HPDE6-E6E7 (cell line): Measurements from ENCODE around the gene ENO3.
A peak's percentile ranks its signal among the peaks of the same experiment; 100 is the strongest.

Experiments
- DNase-seq: peaks from one replicate; pipeline ENCODE4 v3.0.0; 2011; ENCODE audit warnings: missing footprints; ENCODE audit errors: extremely low spot score

The ENO3 gene

DNA sequence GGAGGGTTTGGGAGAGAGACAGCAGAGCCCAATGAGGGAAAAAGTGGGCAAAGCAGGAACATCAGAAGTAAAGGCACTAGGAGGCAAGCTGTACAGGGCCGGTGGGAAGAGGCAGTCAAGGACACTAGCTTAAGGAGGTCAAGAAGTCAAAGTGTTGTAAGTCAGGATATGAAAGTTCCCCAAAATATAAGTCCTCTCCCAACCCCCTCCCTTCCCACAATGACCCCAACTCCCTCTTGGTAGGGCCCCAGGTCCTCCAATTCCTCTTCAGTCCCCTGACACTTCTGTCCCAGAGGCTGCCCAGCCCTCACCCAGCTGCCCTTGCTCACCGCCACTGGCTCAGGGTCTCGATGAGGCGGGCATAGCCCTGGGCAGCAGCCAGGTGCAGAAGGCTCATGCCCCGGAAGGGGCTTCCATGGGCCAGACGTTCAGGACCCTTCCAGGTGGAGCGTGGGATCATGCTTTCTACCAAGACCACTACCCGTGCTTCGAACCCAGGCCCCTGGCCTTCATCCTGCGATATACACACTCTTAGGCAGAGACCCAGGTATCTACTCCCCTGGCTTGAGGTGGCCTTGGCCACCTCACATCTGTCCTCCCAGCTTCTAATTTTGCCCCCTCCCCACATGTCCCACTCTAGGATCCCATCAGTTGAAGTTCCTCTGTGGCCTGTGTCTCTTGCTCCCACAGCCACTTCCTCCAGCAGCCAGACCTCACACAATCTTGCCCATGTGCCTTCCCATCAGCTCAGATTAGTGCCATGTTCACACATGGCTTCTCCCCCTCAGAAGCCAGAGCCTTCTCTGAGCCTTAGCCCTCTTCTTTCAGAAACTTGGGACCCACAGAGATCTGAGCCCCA is 22.6 kb downstream of the ENO3 start:
- no peak for DNase-seq

DNA sequence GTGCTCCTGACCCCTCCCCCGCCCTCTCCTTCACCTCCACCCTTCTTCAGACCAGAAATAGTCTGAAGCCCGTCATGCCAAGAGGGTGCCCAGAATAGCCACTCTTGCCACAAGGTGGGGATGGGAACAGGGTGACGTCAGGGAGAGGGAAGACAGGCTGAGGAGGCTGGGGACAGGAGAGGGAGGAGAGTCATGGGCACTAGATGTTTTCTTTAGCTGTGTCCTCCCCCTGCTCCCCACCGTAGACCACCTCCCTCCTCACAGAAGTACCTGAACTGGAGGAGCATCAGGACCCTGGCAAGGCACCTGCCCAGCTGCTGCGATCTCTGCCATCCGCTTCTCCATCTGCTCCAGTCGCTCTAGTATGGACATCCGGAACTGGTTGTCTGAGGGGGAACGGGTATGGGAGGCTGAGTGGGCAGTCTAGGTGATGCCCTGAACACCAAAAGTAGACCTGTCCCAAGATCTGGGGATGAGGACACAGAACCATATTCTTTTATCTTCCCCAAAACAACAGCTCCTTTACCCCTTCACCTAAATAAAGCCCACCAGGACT is 23.3 kb downstream of the ENO3 start:
- DNase-seq: no peak

DNA sequence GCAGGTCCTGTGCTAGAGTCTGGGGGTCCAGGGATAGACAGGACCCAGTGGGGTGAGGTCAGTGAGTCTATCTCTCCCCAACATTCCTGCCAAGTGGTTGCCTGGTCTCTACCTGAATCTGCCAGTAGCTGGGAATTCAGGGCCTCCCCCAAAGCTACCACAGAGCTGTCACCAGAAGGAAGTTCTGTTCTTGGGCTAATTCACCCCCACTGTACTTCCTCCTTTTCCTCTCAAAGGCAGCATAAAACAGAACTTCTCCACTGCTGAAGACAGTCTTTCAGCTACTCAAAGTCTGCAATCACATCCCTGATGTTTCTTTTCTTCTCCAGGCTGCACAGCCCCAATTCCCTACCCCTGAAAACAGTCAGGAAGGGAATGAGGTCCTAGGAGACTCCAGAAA is 27.8 kb downstream of the ENO3 start:
- DNase-seq: no peak

GRCh38 chr17:4980644-4981216 is 29.8 kb downstream of the ENO3 start:
- no peak for DNase-seq

- DNase-seq: no peak
Observed at GRCh38 chr17:4982305-4982704, 31.4 kb downstream of the ENO3 start.

- no peak for DNase-seq
Observed at GRCh38 chr17:4986403-4986802, 35.5 kb downstream of the ENO3 start.

DNA sequence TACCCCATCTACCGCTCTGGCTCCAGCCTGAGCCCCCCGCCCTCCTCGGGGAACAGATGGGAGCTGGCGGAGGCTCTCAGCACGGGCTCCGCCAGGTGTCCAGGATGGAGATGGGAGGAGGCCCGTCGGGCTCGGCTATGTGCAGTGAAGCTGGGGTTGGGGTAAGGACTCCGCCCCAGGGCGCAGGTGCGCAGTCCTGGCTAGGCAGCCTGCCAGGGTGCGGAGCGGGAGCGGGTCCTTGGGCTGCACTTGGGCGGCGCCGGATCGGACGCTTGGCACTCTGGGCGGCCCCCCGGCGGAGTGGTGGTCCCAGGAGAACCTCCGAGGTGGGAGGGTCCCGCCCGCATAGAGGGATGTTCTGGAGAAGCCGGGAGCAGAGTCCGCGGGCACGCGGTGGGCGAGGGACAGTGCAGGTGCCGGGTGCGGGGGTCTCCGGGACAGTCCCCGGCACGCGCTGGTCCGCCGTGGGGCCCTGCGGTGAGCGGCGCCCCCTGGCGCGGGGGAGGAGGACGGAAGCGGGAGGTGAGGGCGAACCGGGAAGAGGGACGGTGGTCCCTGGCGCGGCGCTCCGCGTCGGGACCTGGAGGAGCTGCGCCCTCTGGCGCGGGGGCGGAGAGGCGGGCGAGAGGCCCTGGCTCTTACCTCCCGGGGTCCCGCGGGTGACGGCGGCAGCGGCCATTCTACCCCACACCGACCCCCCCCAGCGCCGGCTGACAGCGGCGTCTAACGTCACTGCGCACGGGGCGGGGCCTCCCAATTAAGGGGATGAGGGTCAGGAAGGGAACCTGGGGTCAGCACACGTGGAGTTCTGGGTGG is 36.2 kb downstream of the ENO3 start, which contains the start of gene CAMTA2:
CAMTA2 (minus strand) TSS at position 725 of the 816 bp plus-strand sequence. CDS start 1,453 bp downstream, outside the sequence.
- DNase-seq: no peak

DNA sequence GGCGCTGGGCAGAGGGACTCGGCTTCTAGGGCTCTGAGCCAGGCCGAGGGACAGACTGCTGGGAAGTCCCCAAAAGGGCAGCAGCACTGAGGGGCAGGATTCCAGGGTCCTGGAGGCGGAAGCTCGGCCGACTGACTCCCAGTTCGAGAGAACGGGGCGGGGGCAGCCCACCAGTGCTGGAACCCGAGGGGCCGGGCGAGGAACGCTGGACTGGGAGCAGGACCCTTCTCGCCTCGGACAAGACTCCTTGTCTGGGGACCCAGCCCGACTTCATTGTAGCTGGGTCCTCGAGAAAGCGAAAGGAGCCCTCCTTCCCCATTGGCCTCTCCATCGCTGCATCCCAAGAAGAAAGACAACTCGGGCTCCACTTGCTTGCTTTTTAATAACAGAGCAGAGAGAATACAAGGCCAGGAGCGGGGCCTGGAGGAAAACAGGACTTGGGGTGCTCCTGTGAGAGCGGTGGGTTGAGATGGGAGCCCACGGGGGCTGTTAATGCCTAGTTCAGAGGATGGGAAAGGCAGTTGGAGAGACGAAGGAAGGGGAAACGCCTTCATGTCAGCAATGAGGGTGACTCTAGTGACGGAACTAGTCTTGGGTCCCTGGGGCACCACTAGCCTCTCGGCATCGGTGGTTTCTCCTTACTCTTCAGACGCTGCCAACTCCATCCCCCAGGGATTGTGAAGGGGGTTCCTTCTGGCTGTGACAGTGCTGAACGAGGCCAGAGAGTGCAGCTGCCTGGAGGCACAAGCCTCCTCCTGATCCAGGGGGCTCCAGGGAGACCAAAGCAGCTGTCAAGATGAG is 37.0 kb downstream of the ENO3 start:
- DNase-seq: no peak

DNA sequence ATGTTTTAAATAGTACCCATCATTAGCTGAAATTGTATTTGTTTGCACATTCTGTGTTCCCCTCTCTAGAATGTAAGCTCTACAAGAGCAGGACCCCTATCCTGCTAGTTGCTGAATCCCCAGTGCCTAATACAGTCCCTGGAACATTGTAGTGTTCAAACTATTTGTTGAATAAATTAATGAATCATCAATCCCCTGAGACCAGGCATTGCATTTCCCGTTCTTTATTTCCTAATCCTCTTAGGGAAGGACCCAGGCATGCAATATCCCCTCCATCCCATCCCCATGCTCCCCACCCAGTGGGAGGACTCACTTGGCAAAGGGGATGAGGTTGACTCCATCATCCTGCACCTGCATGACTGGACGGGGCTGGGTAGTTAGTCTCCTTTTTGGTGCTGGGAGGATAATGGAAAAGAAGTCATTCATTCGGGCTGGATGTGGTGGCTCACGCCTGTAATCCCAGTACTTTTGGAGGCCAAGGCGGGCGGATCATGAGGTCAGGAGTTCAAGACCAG is 43.2 kb downstream of the ENO3 start:
- no peak for DNase-seq

- peak; percentile 96 for DNase-seq
Observed at GRCh38 chr17:4997302-4998026, 46.5 kb downstream of the ENO3 start, which contains the start of the genes INCA1 and KIF1C. Gene INCA1 (minus strand): TSS chr17:4997522. CDS start chr17:4994437, 3,085 bp downstream. Gene KIF1C (plus strand): TSS chr17:4997950. CDS start chr17:5000247, 2,297 bp downstream.

DNA sequence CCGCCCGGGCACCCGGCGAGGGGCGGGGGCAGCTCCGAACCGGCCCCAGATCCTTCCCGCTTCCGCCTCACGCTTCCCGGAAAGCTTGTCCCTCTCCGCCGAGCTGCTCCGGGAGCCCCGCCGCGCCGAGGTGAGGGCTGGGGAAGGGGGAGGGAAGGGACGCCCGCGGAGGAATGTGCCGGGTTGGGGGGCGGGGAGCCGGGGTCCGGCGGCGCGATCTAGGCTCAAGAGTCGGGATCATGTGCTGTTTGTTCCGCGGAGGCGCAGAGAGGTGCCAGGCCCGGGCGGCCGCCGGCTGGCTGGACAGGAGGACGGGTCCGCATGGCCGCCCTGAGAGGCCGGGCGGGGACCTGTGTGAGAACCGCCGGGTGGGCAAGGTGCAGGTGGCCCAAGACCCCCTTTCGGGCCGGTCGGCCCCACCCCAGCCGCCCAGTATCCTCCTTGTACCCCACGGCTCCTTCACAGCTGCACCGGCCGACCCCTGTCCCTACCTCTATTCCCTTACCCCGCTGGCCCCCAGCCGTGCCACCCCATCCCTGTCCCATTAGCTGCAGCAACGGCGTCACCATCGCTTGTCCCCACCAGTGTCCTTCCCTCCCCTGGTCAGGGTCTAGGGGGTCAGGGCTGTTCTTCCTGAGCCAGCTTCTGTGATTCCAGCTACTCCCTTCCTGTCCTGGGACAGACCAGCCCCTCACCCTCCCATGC is 47.3 kb downstream of the ENO3 start:
- DNase-seq: peak; percentile 13

DNA sequence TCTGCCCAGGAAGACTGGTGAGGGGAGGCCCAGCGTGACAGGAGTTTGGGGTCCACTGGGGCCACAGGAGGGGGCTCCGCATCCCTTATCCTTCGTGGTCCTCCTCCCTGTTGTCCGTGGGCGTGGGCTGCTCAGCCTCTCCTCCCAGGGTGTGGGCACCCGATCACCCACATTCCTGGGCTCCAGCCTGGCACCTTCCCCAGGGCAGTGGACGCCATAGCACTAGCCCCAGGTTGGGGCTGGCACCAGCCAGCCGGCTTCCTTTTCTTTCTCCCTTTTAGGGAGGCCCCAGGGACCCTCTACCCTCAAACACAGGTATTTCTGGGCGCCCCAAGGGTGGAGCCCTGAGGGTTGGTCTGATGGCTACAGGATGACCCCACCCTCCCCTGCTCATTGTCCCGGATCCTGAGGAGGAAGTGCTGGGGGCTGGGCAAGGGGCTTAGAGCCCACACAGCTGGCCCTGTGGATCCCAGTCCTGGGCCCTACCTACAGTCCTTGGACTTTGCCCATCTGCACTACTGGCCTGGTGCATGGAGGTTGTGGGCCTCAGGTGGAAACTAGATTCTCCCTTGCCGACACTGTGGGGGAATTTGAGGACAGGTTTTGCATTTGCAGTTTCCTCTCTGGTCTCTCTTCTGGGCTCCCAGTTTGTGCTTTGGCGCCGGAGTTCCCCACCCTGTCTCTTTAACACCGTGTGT is 48.0 kb downstream of the ENO3 start:
- peak; percentile 23 for DNase-seq

DNA sequence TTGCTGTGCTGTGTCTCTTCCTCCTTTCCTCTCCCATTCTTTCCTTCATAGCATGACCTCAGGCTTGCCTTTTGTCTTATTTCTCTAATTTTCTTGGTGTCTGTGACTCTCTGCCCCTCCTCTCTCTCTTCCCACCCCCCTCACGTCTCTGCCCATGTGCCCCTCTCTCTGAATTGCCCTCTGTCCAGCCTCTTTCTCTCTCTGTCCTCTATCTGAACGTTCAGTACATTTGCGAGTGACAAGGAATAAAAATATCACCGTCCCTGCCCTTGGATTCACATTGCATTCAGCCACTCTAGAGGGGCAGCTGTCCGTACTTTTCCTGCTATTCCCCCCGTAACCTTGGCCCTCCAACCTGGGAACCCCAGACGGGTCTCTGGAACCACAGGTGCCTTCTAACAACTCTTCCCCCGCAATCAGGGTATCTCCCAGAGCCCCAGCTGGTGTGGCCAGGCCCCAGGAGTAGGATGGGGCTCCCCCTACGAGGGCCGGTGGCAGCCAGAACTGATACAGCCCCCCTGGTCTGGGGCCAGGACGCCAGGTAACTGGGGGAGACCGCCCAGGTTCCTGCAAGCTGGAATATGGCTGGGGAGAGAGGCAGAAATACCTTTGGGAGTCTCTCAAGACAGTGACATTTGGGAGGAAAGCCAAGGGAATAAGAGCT is 48.6 kb downstream of the ENO3 start:
- no peak for DNase-seq

DNA sequence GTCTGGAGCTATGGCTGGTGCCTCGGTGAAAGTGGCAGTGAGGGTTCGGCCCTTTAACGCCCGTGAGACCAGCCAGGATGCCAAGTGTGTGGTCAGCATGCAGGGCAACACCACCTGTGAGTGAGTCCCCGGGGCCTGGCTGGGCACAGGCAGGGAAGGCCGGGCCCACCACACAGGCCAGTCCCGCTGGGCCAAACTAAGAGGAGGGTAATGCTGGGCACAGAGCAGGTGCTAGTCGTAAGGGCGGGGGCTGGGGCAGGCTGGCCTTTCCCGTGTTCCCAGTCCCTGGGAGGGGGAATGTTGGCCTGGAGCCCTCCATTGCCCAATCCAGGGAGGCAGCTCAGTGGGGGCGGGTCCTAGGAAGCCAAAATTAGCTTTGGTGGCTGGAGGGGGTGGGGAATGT is 49.3 kb downstream of the ENO3 start:
- no peak for DNase-seq

DNA sequence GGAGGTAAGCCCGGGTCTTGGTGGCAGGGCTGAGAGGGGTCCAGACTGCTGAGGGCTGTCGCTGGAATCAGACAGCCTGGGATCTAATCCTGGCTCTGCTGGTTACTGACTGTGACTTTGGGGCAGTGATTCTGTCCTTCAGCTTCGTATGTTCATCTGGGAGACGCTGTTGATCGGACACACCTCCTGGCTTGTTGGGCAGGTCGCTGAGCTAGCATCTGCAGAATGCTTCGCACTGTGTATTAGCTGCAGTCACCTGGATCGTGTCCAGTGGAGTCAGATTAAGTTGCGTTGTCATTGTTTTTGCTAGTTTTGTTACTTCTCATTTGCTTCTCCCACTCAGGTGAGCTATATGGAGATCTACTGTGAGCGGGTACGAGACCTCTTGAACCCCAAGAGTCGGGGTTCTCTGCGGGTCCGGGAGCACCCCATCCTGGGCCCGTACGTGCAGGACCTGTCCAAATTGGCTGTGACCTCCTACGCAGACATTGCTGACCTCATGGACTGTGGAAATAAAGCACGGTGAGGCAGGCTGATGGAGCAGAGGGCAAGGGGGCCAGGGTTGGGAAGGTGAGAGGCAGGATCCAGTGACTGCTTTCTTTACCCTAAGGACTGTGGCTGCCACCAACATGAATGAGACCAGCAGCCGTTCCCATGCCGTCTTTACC is 51.3 kb downstream of the ENO3 start:
- DNase-seq: no peak

DNA sequence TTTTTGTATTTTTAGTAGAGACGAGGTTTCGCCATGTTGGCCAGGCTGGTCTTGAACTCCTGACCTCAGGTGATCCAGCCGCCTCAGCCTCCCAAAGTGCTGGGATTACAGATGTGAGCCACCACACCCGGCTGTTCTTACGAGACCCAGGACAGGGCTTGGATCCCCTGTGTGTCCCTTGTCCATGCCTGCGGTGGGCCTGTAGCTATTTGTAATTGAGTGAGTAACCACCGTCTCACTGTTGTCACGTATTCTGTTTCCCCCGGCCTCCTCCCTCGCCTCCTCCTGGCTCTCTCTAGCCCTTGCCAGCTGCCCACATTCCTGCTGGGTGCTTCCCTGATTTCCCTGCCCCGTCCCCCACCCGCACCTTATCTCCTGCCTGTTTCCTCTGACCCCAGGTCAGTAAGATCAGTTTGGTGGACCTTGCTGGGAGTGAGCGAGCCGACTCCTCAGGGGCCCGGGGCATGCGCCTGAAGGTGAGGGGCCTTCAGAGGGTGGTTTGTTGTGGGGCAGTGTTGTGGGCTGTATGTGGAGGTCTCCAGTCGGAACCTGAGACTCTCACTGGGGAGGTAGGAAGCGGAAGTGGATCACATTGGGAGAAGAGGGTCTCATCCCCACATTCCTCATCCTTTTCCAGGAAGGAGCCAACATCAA is 52.4 kb downstream of the ENO3 start:
- no peak for DNase-seq
